OCI-LY7 (cell line): ENCODE data around the gene CLEC16A.

Source experiments
- CTCF ChIP-seq: fragments of 200-600 bp; sonication (generic); conservative IDR thresholded peaks from 2 replicates; pipeline ENCODE4 v1.5.1; 2014; ENCODE audit warnings: mild to moderate bottlenecking, antibody characterized with exemption, low read length, moderate library complexity, mixed read lengths
- EZH2phosphoT487 ChIP-seq: fragments of 200-600 bp; sonication (generic); IDR thresholded peaks from 2 replicates; pipeline ENCODE4 v1.6.1; 2018; ENCODE audit warnings: low read depth, borderline replicate concordance, mild to moderate bottlenecking, mixed run types, antibody characterized with exemption, low read length, moderate library complexity, mixed read lengths

DNA sequence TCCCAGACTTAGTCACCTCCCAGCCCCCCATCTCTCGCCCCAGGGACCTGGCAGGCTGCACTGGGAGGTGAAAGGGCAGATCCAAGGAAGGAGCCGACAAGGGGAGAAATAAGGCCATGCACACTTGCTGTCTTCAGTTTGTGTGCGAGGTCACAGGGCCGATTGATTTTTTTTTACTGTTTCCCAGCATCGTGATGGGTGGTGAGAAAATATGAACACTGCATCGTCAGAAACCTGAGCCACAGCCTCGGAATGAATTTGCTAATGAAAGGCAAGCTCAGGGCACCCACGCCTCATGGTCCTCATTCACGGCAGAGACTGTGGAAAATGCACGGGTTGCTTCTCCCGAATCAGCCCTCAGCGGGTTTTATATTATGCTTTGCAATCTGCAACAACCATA, 213.7 kb downstream of the CLEC16A start:
- TF ChIP-seq CTCF (no peak), EZH2phosphoT487 (no peak)
